MM.1S (cell line): ENCODE data around the gene FHL5.

Source experiments
- DNase-seq: peaks from one replicate; pipeline ENCODE4 v3.0.0-alpha.2; 2015
- H2AFZ ChIP-seq: fragments of 300-600 bp; sonication (generic); 2 replicates; pipeline ENCODE4 v1.6.0; 2016; ENCODE audit warnings: antibody characterized with exemption, low read length
- H3F3A ChIP-seq: fragments of 300-600 bp; sonication (generic); 2 replicates; pipeline ENCODE4 v1.6.1; 2016; ENCODE audit warnings: mild to moderate bottlenecking, antibody characterized with exemption, low read length, moderate library complexity, mixed read lengths; ENCODE audit not compliant: insufficient read depth
- H3K27ac ChIP-seq: fragments of 300-600 bp; sonication (generic); 2 replicates; pipeline ENCODE4 v1.5.1; 2016; ENCODE audit warnings: mild to moderate bottlenecking, low read length
- H3K27me3 ChIP-seq: fragments of 300-600 bp; sonication (generic); replicated peaks from 2 replicates; pipeline ENCODE4 v1.6.0; 2016; ENCODE audit warnings: low read length; ENCODE audit not compliant: insufficient read depth
- H3K36me3 ChIP-seq: fragments of 300-600 bp; sonication (generic); replicated peaks from 2 replicates; pipeline ENCODE4 v1.6.1; 2016; ENCODE audit warnings: mild to moderate bottlenecking, low read length, mixed read lengths; ENCODE audit not compliant: insufficient read depth
- H3K4me1 ChIP-seq: fragments of 300-600 bp; sonication (generic); 2 replicates; pipeline ENCODE4 v1.6.1; 2016; ENCODE audit warnings: low read length, mixed read lengths
- H3K4me2 ChIP-seq: fragments of 300-600 bp; sonication (generic); 2 replicates; pipeline ENCODE4 v1.6.0; 2016; ENCODE audit warnings: low read depth, low read length
- H3K4me3 ChIP-seq: fragments of 300-600 bp; sonication (generic); 2 replicates; pipeline ENCODE4 v1.5.1; 2016; ENCODE audit warnings: low read length, mixed read lengths
- H3K79me2 ChIP-seq: fragments of 300-600 bp; sonication (generic); 2 replicates; pipeline ENCODE4 v1.6.1; 2016; ENCODE audit warnings: mixed run types, low read length, mixed read lengths
- H3K9ac ChIP-seq: fragments of 300-600 bp; sonication (generic); 2 replicates; pipeline ENCODE4 v1.6.1; 2016; ENCODE audit warnings: low read length, mixed read lengths
- H3K9me2 ChIP-seq: fragments of 300-600 bp; sonication (generic); replicated peaks from 2 replicates; pipeline ENCODE4 v1.6.1; 2016; ENCODE audit warnings: mild to moderate bottlenecking, low read length, mixed read lengths; ENCODE audit not compliant: insufficient read depth
- H3K9me3 ChIP-seq: fragments of 300-600 bp; sonication (generic); replicated peaks from 2 replicates; pipeline ENCODE4 v1.6.1; 2016; ENCODE audit warnings: mild to moderate bottlenecking, low read length, mixed read lengths; ENCODE audit not compliant: insufficient read depth
- H4K20me1 ChIP-seq: fragments of 300-600 bp; sonication (generic); 2 replicates; pipeline ENCODE4 v1.6.1; 2016; ENCODE audit warnings: mild to moderate bottlenecking, low read length, moderate library complexity, mixed read lengths; ENCODE audit not compliant: insufficient read depth
- EZH2 ChIP-seq: fragments of 300-600 bp; sonication (generic); optimal IDR thresholded peaks from 2 replicates; pipeline ENCODE3; 2017; ENCODE audit warnings: low read depth, mild to moderate bottlenecking, antibody characterized with exemption, low read length, mixed read lengths
- EZH2phosphoT487 ChIP-seq: fragments of 300-600 bp; sonication (generic); IDR thresholded peaks from 2 replicates; pipeline ENCODE4 v1.6.1; 2018; ENCODE audit warnings: antibody characterized with exemption, low read length
- TF ChIP-seq, protein P1 (sequence below): fragments of 300-600 bp; sonication (generic); IDR thresholded peaks from 2 replicates; pipeline ENCODE4 v1.5.1; 2016; ENCODE audit warnings: antibody characterized with exemption, low read length, mixed read lengths

Gene FHL5

DNA sequence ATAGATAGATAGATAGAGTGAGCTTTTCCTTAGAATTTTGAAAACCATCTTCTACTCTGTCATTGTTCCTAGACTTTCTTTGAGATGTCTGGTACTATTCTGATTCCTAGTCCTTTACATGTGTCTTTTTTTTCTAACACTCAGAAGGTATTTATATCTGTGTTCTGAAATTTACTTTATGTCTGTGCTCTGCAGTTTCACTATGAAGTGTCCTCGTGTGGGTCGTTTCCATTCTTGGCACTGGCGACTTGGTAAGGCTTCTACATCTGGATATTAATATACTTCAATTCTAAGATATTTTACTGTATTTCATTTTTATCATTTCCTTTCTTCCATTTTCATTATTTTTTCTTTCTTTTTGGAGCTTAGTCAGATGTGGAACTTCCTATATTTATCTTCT lies 87.0 kb downstream of the FHL5 start:
- H3K9me2 ChIP-seq, result no peaks in the 10 kb centered on the region
- no peaks in the 10 kb centered on the region for H3K36me3 ChIP-seq
- H3K27me3 ChIP-seq, result no peaks in the 10 kb centered on the region
- peaks cover 24% of the 10 kb centered on the region for H3K4me1 ChIP-seq
- no peak overlapping the region for H3K9ac ChIP-seq
- no peaks in the 10 kb centered on the region for H4K20me1 ChIP-seq
- DNase-seq, result peak; percentile 58
- no peaks in the 10 kb centered on the region for H3K9me3 ChIP-seq
- peak overlapping the region; percentile 32 for H3K4me3 ChIP-seq
- no peak overlapping the region; the same call in 1 of the 2 replicates for H3K27ac ChIP-seq
- peak overlapping the region; percentile 39; the same call in 1 of the 2 replicates for H2AFZ ChIP-seq
- H3K79me2 ChIP-seq, result no peaks in the 10 kb centered on the region
- no peak for TF ChIP-seq EZH2
- TF ChIP-seq, protein P1, sequence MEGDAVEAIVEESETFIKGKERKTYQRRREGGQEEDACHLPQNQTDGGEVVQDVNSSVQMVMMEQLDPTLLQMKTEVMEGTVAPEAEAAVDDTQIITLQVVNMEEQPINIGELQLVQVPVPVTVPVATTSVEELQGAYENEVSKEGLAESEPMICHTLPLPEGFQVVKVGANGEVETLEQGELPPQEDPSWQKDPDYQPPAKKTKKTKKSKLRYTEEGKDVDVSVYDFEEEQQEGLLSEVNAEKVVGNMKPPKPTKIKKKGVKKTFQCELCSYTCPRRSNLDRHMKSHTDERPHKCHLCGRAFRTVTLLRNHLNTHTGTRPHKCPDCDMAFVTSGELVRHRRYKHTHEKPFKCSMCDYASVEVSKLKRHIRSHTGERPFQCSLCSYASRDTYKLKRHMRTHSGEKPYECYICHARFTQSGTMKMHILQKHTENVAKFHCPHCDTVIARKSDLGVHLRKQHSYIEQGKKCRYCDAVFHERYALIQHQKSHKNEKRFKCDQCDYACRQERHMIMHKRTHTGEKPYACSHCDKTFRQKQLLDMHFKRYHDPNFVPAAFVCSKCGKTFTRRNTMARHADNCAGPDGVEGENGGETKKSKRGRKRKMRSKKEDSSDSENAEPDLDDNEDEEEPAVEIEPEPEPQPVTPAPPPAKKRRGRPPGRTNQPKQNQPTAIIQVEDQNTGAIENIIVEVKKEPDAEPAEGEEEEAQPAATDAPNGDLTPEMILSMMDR, result no peak
- TF ChIP-seq EZH2phosphoT487, result no peak
- 0 out of 2 replicates have a peak, but pooled peaks cover 4% of the 10 kb centered on the region for H3F3A ChIP-seq
- peak overlapping the region; percentile 35 for H3K4me2 ChIP-seq

DNA sequence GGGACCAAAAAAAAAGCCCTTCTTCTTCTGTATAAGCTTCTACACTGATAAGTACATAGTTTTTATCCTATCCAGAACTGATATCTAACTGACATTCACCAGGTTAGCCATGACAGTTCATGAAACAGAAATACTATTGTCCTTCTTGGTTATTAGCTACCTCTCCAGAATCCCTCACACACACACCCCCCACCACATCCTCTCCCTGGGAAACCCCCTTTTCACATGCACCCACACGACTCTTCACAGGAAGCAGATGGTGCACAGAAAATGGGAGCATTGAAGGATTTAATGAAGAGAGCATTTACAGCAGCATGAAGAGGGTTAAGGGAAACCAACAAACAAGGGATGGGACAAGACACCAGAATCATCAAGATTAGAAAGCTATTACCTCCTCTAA lies 88.9 kb downstream of the FHL5 start:
- Histone ChIP-seq H4K20me1 (no peaks in the 10 kb centered on the region), H3K4me1 (peaks cover 24% of the 10 kb centered on the region), H3K9ac (no peak overlapping the region), H3K27me3 (no peaks in the 10 kb centered on the region), H2AFZ (no peak overlapping the region), H3K79me2 (no peaks in the 10 kb centered on the region), H3F3A (0 out of 2 replicates have a peak, but pooled peaks cover 4% of the 10 kb centered on the region), H3K36me3 (no peaks in the 10 kb centered on the region), H3K9me3 (no peaks in the 10 kb centered on the region), H3K27ac (no peak overlapping the region), H3K4me3 (no peak overlapping the region), H3K9me2 (no peaks in the 10 kb centered on the region), H3K4me2 (0 out of 2 replicates have a peak overlapping the region, but pooled peaks have one; percentile 15)
- no peak for TF ChIP-seq EZH2phosphoT487
- TF ChIP-seq, protein P1, result no peak
- TF ChIP-seq EZH2, result no peak
- peak; percentile 26 for DNase-seq

DNA sequence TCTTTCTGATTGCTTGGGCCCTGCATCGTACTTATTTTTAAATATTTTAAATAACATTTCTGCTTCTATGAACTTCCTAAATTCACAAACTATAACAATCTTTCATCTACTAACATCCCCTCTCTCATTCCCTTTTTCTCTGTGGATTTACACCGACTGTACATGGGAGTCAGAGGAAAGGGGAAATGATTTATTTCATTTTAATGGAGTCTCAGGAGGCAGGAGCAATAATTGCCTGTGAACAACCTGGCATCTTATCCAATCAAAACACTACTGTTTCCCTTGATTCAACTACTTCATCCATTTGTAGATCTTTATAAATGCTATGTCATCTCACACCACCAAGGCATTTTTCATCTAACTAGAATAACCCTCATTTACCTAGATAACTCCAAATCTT lies 89.6 kb downstream of the FHL5 start:
- Histone ChIP-seq H3K27me3 (no peaks in the 10 kb centered on the region), H3K4me1 (peaks cover 24% of the 10 kb centered on the region), H3K4me2 (no peak overlapping the region), H2AFZ (no peak overlapping the region), H3K36me3 (no peaks in the 10 kb centered on the region), H3K27ac (no peak overlapping the region), H3K9ac (no peak overlapping the region), H3F3A (0 out of 2 replicates have a peak, but pooled peaks cover 4% of the 10 kb centered on the region), H3K79me2 (no peaks in the 10 kb centered on the region), H4K20me1 (no peaks in the 10 kb centered on the region), H3K9me2 (no peaks in the 10 kb centered on the region), H3K4me3 (no peak overlapping the region), H3K9me3 (no peaks in the 10 kb centered on the region)
- TF ChIP-seq EZH2 (no peak), EZH2phosphoT487 (no peak)
- TF ChIP-seq, protein P1, result no peak
- DNase-seq, result no peak
